ENCODE results near the gene DES. TPM values are rescaled to one million over a fixed set of nuclear protein-coding genes. Genes with fewer than 3 reads are reported as not detected.

Gene DES
- total and polyA plus RNA-seq, 2 of the 13 experiments (the other 11 are each of a cell fraction or from before 2014, with no cell fraction given), result not detected

DNA sequence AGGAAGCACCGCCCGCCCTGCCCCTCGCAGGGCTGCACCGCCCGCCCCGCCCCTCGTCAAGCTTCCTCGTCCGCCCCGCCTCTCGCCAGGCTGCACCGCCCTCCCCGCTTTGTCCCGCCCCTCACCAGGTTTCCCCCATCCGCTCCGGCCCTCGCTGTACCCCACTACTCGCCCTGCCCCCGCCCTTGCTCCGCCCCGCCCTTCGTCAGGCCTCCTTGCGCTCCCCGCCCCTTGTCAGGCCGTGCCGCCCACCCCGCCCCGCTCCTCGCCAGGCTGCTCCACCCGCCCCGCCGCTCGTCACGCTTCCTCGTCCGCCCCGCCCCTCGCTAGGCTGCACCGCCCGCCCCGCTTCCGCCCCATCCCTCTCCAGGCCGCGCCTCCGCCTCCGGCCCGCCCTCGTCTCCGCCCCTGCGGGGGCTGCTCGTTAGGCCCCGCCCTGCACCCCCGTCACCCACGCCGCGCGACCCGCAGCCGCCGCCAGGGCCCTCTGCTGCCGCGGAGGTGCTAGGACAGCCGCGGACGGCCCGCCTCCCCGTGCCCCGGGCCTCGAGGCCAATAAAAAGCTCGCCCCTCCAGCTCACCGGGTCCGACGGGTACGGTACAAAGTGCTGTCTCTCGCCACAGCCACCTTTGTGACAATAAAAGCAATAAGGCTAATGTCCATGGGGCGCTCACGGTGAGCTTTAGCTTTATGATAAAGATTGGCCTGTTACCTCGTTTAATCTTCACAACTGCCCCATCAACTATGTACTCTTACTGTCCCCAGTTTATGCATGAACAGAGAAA lies 29.9 kb upstream of the DES start (continued):
- TF ChIP-seq, protein P1, sequence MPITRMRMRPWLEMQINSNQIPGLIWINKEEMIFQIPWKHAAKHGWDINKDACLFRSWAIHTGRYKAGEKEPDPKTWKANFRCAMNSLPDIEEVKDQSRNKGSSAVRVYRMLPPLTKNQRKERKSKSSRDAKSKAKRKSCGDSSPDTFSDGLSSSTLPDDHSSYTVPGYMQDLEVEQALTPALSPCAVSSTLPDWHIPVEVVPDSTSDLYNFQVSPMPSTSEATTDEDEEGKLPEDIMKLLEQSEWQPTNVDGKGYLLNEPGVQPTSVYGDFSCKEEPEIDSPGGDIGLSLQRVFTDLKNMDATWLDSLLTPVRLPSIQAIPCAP (CRISPR knock-in tag; IDR thresholded peaks at IDR 0.05; ENCODE audit: low read depth), result no peak
- peak; percentile 45; the same call in 1 of the 2 replicates for TF ChIP-seq TAF1 (CRISPR knock-in tag; IDR thresholded peaks at IDR 0.05)
- TF ChIP-seq DR1 (CRISPR knock-in tag; IDR thresholded peaks at IDR 0.05), result peak; percentile 33; the same call in 1 of the 2 replicates
- TF ChIP-seq, protein P2, sequence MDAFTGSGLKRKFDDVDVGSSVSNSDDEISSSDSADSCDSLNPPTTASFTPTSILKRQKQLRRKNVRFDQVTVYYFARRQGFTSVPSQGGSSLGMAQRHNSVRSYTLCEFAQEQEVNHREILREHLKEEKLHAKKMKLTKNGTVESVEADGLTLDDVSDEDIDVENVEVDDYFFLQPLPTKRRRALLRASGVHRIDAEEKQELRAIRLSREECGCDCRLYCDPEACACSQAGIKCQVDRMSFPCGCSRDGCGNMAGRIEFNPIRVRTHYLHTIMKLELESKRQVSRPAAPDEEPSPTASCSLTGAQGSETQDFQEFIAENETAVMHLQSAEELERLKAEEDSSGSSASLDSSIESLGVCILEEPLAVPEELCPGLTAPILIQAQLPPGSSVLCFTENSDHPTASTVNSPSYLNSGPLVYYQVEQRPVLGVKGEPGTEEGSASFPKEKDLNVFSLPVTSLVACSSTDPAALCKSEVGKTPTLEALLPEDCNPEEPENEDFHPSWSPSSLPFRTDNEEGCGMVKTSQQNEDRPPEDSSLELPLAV (CRISPR knock-in tag; conservative IDR thresholded peaks at IDR 0.05; ENCODE audit: low read depth), result no peak
- peak; percentile 80 for TF ChIP-seq POLR2G (IDR thresholded peaks at IDR 0.05; ENCODE audit: low read depth, low read length)
- no peak for TF ChIP-seq ZNF20 (CRISPR knock-in tag; IDR thresholded peaks at IDR 0.05)
- TF ChIP-seq ARNTL (CRISPR knock-in tag; IDR thresholded peaks at IDR 0.05), result 0 out of 2 replicates have a peak, but pooled peaks have one; percentile 44
- TF ChIP-seq ZNF510 (CRISPR knock-in tag; IDR thresholded peaks at IDR 0.05; ENCODE audit: low read depth), result no peak
- TF ChIP-seq MIER3 (CRISPR knock-in tag; IDR thresholded peaks at IDR 0.05; ENCODE audit: borderline replicate concordance), result no peak
- no peak for TF ChIP-seq ZNF7 (CRISPR knock-in tag; IDR thresholded peaks at IDR 0.05)
- TF ChIP-seq RARA (CRISPR knock-in tag; IDR thresholded peaks at IDR 0.05), result no peak
- TF ChIP-seq HDAC2 (CRISPR knock-in tag; IDR thresholded peaks at IDR 0.05), result peak; percentile 61
- no peak for TF ChIP-seq STAG1 (CRISPR knock-in tag; IDR thresholded peaks at IDR 0.05)
- TF ChIP-seq MYC (CRISPR knock-in tag; IDR thresholded peaks at IDR 0.05; ENCODE audit: borderline replicate concordance), result peak; percentile 34; the same call in 1 of the 2 replicates
- TF ChIP-seq, protein P3, sequence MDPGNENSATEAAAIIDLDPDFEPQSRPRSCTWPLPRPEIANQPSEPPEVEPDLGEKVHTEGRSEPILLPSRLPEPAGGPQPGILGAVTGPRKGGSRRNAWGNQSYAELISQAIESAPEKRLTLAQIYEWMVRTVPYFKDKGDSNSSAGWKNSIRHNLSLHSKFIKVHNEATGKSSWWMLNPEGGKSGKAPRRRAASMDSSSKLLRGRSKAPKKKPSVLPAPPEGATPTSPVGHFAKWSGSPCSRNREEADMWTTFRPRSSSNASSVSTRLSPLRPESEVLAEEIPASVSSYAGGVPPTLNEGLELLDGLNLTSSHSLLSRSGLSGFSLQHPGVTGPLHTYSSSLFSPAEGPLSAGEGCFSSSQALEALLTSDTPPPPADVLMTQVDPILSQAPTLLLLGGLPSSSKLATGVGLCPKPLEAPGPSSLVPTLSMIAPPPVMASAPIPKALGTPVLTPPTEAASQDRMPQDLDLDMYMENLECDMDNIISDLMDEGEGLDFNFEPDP (CRISPR knock-in tag; conservative IDR thresholded peaks at IDR 0.05), result 0 out of 2 replicates have a peak, but pooled peaks have one; percentile 34
- peak; percentile 68 for TF ChIP-seq KAT8 (CRISPR knock-in tag; IDR thresholded peaks at IDR 0.05)
- peak; percentile 82 for TF ChIP-seq SKI (IDR thresholded peaks at IDR 0.05; ENCODE audit: partially characterized antibody)
- TF ChIP-seq, protein P4, sequence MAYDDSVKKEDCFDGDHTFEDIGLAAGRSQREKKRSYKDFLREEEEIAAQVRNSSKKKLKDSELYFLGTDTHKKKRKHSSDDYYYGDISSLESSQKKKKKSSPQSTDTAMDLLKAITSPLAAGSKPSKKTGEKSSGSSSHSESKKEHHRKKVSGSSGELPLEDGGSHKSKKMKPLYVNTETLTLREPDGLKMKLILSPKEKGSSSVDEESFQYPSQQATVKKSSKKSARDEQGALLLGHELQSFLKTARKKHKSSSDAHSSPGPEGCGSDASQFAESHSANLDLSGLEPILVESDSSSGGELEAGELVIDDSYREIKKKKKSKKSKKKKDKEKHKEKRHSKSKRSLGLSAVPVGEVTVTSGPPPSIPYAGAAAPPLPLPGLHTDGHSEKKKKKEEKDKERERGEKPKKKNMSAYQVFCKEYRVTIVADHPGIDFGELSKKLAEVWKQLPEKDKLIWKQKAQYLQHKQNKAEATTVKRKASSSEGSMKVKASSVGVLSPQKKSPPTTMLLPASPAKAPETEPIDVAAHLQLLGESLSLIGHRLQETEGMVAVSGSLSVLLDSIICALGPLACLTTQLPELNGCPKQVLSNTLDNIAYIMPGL (CRISPR knock-in tag; IDR thresholded peaks at IDR 0.05; ENCODE audit: borderline replicate concordance in 1 of 2, low read depth in 1 of 2), result peak in 1 of 2 experiments; percentile 65; a peak in 3 of 4 replicates
- TF ChIP-seq ZNF441 (CRISPR knock-in tag; IDR thresholded peaks at IDR 0.05; ENCODE audit: borderline replicate concordance), result peak; percentile 97
- TF ChIP-seq, protein P5, sequence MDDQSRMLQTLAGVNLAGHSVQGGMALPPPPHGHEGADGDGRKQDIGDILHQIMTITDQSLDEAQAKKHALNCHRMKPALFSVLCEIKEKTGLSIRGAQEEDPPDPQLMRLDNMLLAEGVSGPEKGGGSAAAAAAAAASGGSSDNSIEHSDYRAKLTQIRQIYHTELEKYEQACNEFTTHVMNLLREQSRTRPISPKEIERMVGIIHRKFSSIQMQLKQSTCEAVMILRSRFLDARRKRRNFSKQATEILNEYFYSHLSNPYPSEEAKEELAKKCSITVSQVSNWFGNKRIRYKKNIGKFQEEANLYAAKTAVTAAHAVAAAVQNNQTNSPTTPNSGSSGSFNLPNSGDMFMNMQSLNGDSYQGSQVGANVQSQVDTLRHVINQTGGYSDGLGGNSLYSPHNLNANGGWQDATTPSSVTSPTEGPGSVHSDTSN (CRISPR knock-in tag; IDR thresholded peaks at IDR 0.05; ENCODE audit: borderline replicate concordance), result no peak
- TF ChIP-seq SP1 (IDR thresholded peaks at IDR 0.05), result 0 out of 2 replicates have a peak, but pooled peaks have one; percentile 54
- TF ChIP-seq SP1 (CRISPR knock-in tag; IDR thresholded peaks at IDR 0.05), result peak; percentile 37; the same call in 1 of the 2 replicates
- peak; percentile 29 for TF ChIP-seq CBX1 (IDR thresholded peaks at IDR 0.05; ENCODE audit: low read depth)

Measured in HepG2 (cell line).